T-helper 2 cell treated with Interferon-gamma antibody and Interleukin-4, amounts not matched to agents 5 μg/mL and 100 μg/mL, for 36 hours (primary cell): Measurements from ENCODE around the gene TJP3.
"Not testable (repeated sequence)": the region's sequence is repeated elsewhere in the genome, so short reads cannot be mapped to it uniquely, and the experiment has no call there.

Experiments
- DNase-seq: peaks from one replicate; pipeline ENCODE4 v3.0.0; 2021; ENCODE audit warnings: low spot score
- H3K27ac Mint-ChIP-seq: one replicate; pipeline ENCODE4 v1.8.0; 2021; ENCODE audit warnings: mild to moderate bottlenecking, mixed read lengths
- H3K27me3 Mint-ChIP-seq: one replicate; pipeline ENCODE4 v1.8.0; 2021; ENCODE audit warnings: low read depth, mixed read lengths
- H3K36me3 Mint-ChIP-seq: one replicate; pipeline ENCODE4 v1.8.0; 2021; ENCODE audit warnings: low read depth, mixed read lengths
- H3K4me1 Mint-ChIP-seq: one replicate; pipeline ENCODE4 v1.8.0; 2021; ENCODE audit warnings: low read depth, mixed read lengths
- H3K4me3 Mint-ChIP-seq: one replicate; pipeline ENCODE4 v1.8.0; 2022; ENCODE audit warnings: mild to moderate bottlenecking, moderate library complexity, mixed read lengths
- H3K9me3 Mint-ChIP-seq: one replicate; pipeline ENCODE4 v1.8.0; 2021; ENCODE audit warnings: mixed read lengths

Gene TJP3

GRCh38 chr19:3762501-3763459 is 54.6 kb downstream of the TJP3 start, which contains the start of gene MRPL54:
MRPL54 (plus strand) TSS chr19:3762682; CDS start chr19:3762701, 19 bp downstream.
- H3K4me1 Mint-ChIP-seq = peaks cover 24% of the 10 kb centered on the region
- peaks cover 26% of the 10 kb centered on the region for H3K36me3 Mint-ChIP-seq
- peak; percentile 100 for DNase-seq
- peaks cover 3% of the 10 kb centered on the region for H3K27me3 Mint-ChIP-seq
- H3K9me3 Mint-ChIP-seq = no peaks in the 10 kb centered on the region
- H3K4me3 Mint-ChIP-seq = peak within 1 kb of the TSS; percentile 99
- peak within 1 kb of the TSS; percentile 100 for H3K27ac Mint-ChIP-seq

- Mint-ChIP-seq H3K36me3 (peaks cover 27% of the 10 kb centered on the region), H3K27ac (no peak overlapping the region), H3K4me3 (no peak overlapping the region), H3K27me3 (peaks cover 3% of the 10 kb centered on the region), H3K4me1 (peaks cover 24% of the 10 kb centered on the region), H3K9me3 (no peaks in the 10 kb centered on the region)
- DNase-seq = no peak
Observed at GRCh38 chr19:3765121-3765520, 56.9 kb downstream of the TJP3 start.

GRCh38 chr19:3765757-3766156 is 57.6 kb downstream of the TJP3 start:
- Mint-ChIP-seq H3K4me1 (peaks cover 24% of the 10 kb centered on the region), H3K36me3 (peaks cover 27% of the 10 kb centered on the region)
- not testable (repeated sequence) for H3K9me3 Mint-ChIP-seq, H3K27me3 Mint-ChIP-seq, H3K27ac Mint-ChIP-seq, H3K4me3 Mint-ChIP-seq, DNase-seq

DNA sequence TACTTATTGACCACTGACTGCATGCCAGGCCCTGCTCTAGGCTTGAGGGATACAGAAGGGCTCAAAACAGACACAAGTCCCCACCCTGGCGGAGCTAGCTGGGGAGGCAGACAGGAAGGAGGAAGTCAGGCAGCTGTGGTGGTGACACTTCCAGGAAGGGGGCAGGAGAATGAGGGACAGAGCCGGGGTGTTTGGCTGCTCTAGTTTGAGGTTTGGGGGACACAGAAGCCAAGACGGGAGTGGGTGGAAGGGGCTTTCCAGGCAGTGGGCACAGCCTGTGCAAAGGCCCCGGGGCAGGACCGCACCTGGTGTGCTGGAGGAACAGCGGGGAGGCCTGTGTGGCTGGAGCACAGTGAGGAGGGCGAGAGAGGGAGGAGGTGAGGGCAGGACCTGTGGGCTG is 58.3 kb downstream of the TJP3 start:
- H3K36me3 Mint-ChIP-seq = peaks cover 22% of the 10 kb centered on the region
- H3K27ac Mint-ChIP-seq = peak overlapping the region; percentile 80
- peaks cover 21% of the 10 kb centered on the region for H3K4me1 Mint-ChIP-seq
- peaks cover 3% of the 10 kb centered on the region for H3K27me3 Mint-ChIP-seq
- H3K9me3 Mint-ChIP-seq = no peaks in the 10 kb centered on the region
- no peak for DNase-seq
- H3K4me3 Mint-ChIP-seq = peak overlapping the region; percentile 29

DNA sequence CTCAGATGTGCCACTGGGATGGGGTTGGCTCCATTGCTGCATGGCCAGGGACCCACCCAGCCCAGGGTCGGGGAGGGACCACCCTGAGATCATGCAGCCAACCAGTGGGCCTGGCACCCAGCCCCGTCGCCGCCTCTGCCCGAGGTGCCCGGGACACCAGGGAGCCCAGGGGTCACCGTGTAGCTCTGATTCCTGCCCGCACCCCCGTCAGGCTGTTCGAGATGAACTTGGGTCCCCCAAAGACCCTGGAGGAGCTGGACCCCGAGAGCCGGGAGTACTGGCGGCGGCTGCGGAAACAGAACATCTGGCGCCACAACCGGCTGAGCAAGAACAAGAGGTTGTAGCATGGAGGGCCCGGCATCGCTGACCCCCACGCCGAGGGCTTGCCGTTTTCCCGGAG is 58.9 kb downstream of the TJP3 start:
- Mint-ChIP-seq H3K9me3 (no peaks in the 10 kb centered on the region), H3K27ac (no peak overlapping the region), H3K27me3 (peaks cover 3% of the 10 kb centered on the region), H3K36me3 (peaks cover 22% of the 10 kb centered on the region), H3K4me3 (no peak overlapping the region), H3K4me1 (peaks cover 16% of the 10 kb centered on the region)
- DNase-seq = no peak

DNA sequence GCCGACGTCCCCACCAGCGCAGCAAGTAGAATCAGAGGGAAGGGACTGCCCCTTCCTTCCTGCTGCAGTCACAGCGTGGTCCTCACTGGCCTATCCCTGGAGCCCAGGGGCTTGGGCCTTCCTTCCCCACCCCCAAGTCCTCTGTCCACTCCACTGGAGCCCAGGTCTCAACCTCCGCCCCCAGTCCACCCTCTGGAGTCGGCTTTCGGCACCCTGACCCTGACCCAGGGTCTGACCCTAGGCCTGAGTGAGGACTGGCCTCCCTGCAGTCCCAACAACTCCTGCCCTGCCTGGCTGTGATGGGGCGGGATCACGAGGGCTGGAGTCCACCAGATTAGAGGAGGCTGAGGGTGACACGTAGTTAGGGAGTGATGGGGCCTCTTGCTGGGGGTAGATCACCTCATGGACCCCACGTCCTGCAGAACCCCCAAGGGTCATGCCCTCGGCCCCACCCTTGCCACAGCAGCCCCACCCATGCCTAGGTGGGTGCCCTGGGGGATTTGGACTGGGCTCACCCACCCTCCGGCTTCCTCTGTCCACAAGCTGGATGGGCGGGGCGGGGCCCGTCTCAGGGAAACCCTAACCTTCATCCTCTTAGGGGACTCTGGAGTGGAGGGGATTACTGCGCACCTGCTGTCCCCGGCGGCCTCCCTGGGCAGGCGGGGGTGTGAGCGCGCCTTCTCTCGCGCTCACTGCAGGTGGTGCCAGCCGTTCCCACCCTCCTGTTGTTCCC is 60.0 kb downstream of the TJP3 start:
- Mint-ChIP-seq H3K4me1 (peaks cover 8% of the 10 kb centered on the region), H3K27ac (no peak overlapping the region), H3K9me3 (no peaks in the 10 kb centered on the region), H3K4me3 (no peak overlapping the region), H3K36me3 (peaks cover 18% of the 10 kb centered on the region), H3K27me3 (no peaks in the 10 kb centered on the region)
- DNase-seq = no peak

DNA sequence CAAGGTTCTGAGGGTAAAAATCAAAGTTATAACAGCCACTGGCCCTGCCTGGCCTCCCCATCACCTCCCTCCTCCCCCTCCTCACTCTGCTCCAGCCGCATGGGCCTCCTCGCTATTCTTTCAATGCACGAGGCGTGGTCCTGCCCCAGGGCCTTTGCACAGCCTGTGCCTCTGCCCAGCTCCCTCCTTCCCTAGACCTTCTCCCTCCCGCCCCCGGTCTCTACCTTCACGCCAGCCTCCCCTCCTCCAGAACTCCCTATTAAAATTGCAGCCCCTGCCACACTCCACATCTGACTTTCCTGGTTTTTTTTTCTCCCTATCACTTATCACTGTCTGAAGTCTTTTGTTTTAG is 60.5 kb downstream of the TJP3 start:
- DNase-seq = no peak
- Mint-ChIP-seq H3K27me3 (no peaks in the 10 kb centered on the region), H3K4me3 (no peak overlapping the region)

GRCh38 chr19:3769494-3769893 is 61.3 kb downstream of the TJP3 start:
- H3K27me3 Mint-ChIP-seq = no peaks in the 10 kb centered on the region
- no peak for DNase-seq
- peaks cover 7% of the 10 kb centered on the region for H3K4me1 Mint-ChIP-seq
- H3K4me3 Mint-ChIP-seq = no peak overlapping the region
- H3K36me3 Mint-ChIP-seq = peaks cover 16% of the 10 kb centered on the region
- no peak overlapping the region for H3K27ac Mint-ChIP-seq
- H3K9me3 Mint-ChIP-seq = no peaks in the 10 kb centered on the region

More for the DNA sequence above, 60.5 kb downstream of the TJP3 start:
- Mint-ChIP-seq H3K27ac (peak overlapping the region; percentile 58), H3K9me3 (no peaks in the 10 kb centered on the region), H3K36me3 (peaks cover 16% of the 10 kb centered on the region), H3K4me1 (peaks cover 7% of the 10 kb centered on the region)

GRCh38 chr19:3770136-3770999 is 62.2 kb downstream of the TJP3 start:
- no peak overlapping the region for H3K4me3 Mint-ChIP-seq
- no peaks in the 10 kb centered on the region for H3K9me3 Mint-ChIP-seq
- H3K27ac Mint-ChIP-seq = no peak overlapping the region
- H3K27me3 Mint-ChIP-seq = no peaks in the 10 kb centered on the region
- H3K36me3 Mint-ChIP-seq = peaks cover 16% of the 10 kb centered on the region
- H3K4me1 Mint-ChIP-seq = peaks cover 7% of the 10 kb centered on the region
- DNase-seq = no peak

DNA sequence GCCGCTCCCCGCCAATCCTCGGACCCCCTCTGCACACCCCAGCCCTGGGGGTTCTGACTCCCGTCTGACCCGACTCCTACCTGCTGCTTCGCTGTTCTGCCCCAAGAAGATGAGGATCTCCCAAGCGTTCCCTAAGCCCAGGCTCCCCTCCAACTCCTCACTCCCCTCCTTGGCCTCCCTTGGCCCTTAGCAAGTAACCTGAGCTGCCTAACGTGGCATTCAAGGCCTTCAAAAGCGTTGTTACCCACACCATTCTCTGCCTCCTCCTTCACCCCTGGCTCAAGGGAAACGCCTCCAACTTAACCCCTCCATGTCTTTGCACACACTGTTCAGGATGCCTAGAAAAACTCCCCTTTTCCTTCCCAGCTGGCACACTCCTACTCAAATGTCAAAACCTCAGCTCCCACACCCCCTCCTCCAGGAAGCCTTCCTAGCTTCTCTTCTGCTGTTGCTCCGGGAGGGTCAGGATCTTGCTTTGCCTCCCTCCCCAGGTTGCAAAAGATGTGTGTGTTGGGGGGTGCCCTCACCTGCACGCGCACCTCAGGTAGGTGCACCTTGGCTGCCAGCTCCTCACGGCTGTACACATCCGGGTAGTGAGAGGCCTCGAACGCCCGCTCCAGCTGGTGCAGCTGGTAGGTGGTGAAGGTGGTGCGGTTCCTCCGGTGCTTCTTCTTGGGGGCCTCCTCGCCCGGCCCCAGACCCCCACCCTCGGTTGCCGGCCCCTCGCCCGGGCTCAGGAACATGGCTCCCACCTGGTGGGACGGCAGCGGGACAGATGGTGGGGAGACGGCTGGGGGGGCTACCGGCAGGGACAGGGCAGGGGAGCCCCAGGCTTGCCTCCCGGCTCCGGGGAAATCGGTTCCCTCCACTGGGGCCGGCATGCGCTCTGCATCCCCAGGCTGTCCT is 63.1 kb downstream of the TJP3 start:
- no peak overlapping the region for H3K27ac Mint-ChIP-seq
- DNase-seq = no peak
- H3K36me3 Mint-ChIP-seq = peaks cover 15% of the 10 kb centered on the region
- H3K4me3 Mint-ChIP-seq = no peak overlapping the region
- H3K4me1 Mint-ChIP-seq = peaks cover 6% of the 10 kb centered on the region
- H3K9me3 Mint-ChIP-seq = no peaks in the 10 kb centered on the region
- H3K27me3 Mint-ChIP-seq = no peaks in the 10 kb centered on the region

DNA sequence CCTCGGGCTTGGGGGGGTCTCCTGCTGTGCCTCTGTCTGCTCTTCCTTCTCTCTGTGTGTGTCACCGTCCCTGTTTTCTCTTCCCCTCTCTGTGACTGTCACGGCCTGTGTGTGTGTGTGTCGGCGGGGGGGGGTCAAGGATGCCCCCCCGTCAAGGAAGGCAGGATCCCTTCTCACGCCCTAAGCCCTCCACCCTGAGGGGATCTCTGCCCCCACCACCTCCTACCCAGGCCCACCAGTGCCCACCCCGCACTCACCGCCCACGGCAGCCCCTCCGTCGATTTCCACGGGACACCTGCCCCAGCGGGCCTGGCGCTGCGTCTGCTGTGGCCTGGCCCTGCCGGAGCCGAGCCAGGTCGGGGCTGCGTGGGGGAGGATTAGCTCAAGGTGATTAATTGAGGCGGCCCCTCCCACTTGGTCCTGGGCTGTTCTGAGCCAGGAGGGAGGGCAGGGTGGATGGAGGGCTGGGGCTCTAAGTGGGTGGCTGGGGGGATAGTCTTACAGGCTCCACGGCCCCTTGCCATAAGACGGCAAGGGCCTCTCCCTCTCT is 63.8 kb downstream of the TJP3 start, which contains the start of gene RAX2:
Gene RAX2 (minus strand): TSS at position 323 of the 550 bp plus-strand sequence. CDS start 486 bp downstream, outside the sequence.
- no peak for DNase-seq
- H3K27ac Mint-ChIP-seq = no peak within 1 kb of the TSS
- H3K36me3 Mint-ChIP-seq = peaks cover 9% of the 10 kb centered on the region
- no peaks in the 10 kb centered on the region for H3K27me3 Mint-ChIP-seq
- H3K4me3 Mint-ChIP-seq = no peak within 1 kb of the TSS
- no peaks in the 10 kb centered on the region for H3K4me1 Mint-ChIP-seq
- no peaks in the 10 kb centered on the region for H3K9me3 Mint-ChIP-seq

- no peak for DNase-seq
Observed at GRCh38 chr19:3773814-3774515, 65.8 kb downstream of the TJP3 start.

More at GRCh38 chr19:3773814-3774515, 65.8 kb downstream of the TJP3 start:
- Mint-ChIP-seq H3K4me3 (no peak overlapping the region), H3K27ac (no peak overlapping the region), H3K36me3 (peaks cover 1% of the 10 kb centered on the region), H3K4me1 (no peaks in the 10 kb centered on the region), H3K27me3 (no peaks in the 10 kb centered on the region), H3K9me3 (no peaks in the 10 kb centered on the region)
